ENCODE data around the gene JTB.
A peak's percentile ranks its signal among the peaks of the same experiment; 100 is the strongest.
"Not testable (repeated sequence)": the region's sequence is repeated elsewhere in the genome, so short reads cannot be mapped to it uniquely, and the experiment has no call there.

The JTB gene

DNA sequence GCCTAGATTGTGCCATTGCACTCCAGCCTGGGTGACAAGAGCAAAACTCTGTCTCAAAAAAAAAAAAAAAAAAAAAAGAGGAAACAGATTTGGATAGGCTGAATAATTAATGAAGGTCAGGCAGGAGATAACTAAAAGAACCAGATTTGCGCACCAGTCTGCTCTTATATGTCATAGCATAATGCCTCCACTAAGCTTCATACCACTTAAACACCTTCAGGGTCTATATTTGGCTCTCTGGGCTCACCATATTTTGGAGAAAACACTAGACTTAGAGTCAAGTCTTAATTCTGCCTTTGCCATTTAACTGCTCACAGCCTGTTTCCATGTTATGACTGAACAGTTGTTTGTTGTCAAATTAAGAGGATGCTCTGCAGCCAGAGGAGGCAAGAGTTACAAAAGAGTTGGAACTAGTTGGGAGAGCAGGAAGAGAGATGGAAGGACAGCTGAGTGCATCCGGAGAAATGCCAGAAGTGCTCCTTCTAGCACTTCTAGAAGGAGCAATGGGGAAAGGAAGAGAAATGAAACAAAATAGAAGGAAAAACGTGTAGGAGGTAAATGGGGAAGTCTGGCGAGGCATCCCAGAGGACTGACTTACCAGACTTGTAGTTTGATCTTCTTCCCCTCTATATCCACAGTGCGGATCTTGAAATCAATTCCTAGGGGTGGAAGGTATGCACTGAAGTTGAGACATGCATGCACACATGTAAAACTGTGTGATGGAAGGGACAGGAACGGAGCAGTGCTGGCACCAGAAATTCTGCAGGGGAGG is 6.8 kb upstream of the JTB start:
- DNase-seq (no peak), ATAC-seq (ENCODE audit: insufficient read depth, low read depth) (no peak)
- no peak for TF ChIP-seq EZH2 (IDR thresholded peaks at IDR 0.05; ENCODE audit: borderline replicate concordance, low read depth, low read length, severe bottlenecking)
- Histone ChIP-seq H3K27ac (ENCODE audit: low read length) (no peak overlapping the region), H3K79me2 (ENCODE audit: insufficient read depth, low read length) (no peaks in the 10 kb centered on the region), H4K20me1 (ENCODE audit: insufficient read depth, low read length) (no peaks in the 10 kb centered on the region), H3K4me2 (ENCODE audit: insufficient read depth, low read length) (no peak overlapping the region), H3K36me3 (ENCODE audit: insufficient read depth, low read length) (no peaks in the 10 kb centered on the region), H3K4me3 (ENCODE audit: low read depth in 1 of 2, low read length in 2 of 2) (no peak overlapping the region), H3K9me3 (ENCODE audit: insufficient read depth, low read length, severe bottlenecking) (no peaks in the 10 kb centered on the region), H2AFZ (ENCODE audit: low read depth, low read length) (no peak overlapping the region), H3K9ac (ENCODE audit: low read depth, low read length) (no peak overlapping the region), H3K27me3 (ENCODE audit: insufficient read depth, low read length, poor library complexity) (no peaks in the 10 kb centered on the region), H3K4me1 (ENCODE audit: insufficient read depth, low read length) (peaks cover 18% of the 10 kb centered on the region)

DNA sequence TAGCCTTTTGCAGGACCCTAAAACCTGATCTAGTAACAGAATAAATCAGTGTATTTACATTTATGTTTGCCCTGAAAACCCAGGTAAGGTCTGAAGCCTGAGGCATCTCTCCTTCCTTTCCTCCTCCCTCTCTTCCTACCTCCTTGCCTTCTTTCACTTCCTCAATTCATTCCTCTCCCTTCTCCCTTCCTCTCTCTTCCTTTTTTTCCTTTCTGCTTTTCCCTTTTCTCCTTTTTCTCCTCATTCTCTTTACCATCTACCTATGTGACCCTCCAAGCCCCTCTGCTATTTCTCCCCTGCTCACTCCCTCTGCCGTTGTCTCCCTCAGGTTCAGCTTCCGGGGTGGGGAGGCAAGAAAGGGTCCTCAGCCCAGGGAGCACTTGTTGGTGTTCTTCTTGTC is 4.3 kb upstream of the JTB start:
- DNase-seq; H3K9ac ChIP-seq (ENCODE audit: low read depth, low read length); H3K27ac ChIP-seq (ENCODE audit: low read length); H4K20me1 ChIP-seq (ENCODE audit: insufficient read depth, low read length); H3K27me3 ChIP-seq (ENCODE audit: insufficient read depth, low read length, poor library complexity); ATAC-seq (ENCODE audit: insufficient read depth, low read depth); H2AFZ ChIP-seq (ENCODE audit: low read depth, low read length); H3K4me2 ChIP-seq (ENCODE audit: insufficient read depth, low read length); H3K9me3 ChIP-seq (ENCODE audit: insufficient read depth, low read length, severe bottlenecking); H3K36me3 ChIP-seq (ENCODE audit: insufficient read depth, low read length); H3K4me3 ChIP-seq (ENCODE audit: low read depth in 1 of 2, low read length in 2 of 2): not testable (repeated sequence)
- peaks cover 26% of the 10 kb centered on the region for H3K4me1 ChIP-seq (ENCODE audit: insufficient read depth, low read length)
- peaks cover 12% of the 10 kb centered on the region for H3K79me2 ChIP-seq (ENCODE audit: insufficient read depth, low read length)

DNA sequence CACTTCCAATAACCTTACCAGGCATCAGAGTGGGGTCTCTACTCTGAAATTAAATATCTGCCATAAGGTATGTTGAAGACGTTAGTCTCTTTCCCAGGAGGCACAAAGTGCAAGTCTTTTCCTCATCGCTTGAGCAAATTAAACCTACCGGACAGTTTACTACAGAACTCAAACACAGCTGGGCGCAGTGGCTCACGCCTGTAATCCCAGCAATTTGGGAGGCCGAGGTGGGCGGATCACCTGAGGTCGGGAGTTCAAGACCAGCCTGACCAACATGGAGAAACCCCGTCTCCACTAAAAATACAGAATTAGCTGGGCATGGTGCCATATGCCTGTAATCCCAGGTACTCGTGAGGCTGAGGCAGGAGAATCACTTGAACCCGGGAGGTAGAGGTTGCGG is 1.6 kb upstream of the JTB start:
- Histone ChIP-seq H3K79me2 (ENCODE audit: insufficient read depth, low read length) (peaks cover 29% of the 10 kb centered on the region), H3K4me1 (ENCODE audit: insufficient read depth, low read length) (peaks cover 35% of the 10 kb centered on the region), H3K36me3 (ENCODE audit: insufficient read depth, low read length) (peaks cover 21% of the 10 kb centered on the region), H3K4me2 (ENCODE audit: insufficient read depth, low read length) (peak overlapping the region; percentile 88)
- ATAC-seq (ENCODE audit: insufficient read depth, low read depth); H4K20me1 ChIP-seq (ENCODE audit: insufficient read depth, low read length); H2AFZ ChIP-seq (ENCODE audit: low read depth, low read length); H3K27me3 ChIP-seq (ENCODE audit: insufficient read depth, low read length, poor library complexity); H3K4me3 ChIP-seq (ENCODE audit: low read depth in 1 of 2, low read length in 2 of 2); H3K27ac ChIP-seq (ENCODE audit: low read length); H3K9ac ChIP-seq (ENCODE audit: low read depth, low read length); H3K9me3 ChIP-seq (ENCODE audit: insufficient read depth, low read length, severe bottlenecking); DNase-seq: not testable (repeated sequence)

- Histone ChIP-seq H4K20me1 (ENCODE audit: insufficient read depth, low read length) (0 out of 2 replicates have a peak, but pooled peaks cover 3% of the 10 kb centered on the region), H3K79me2 (ENCODE audit: insufficient read depth, low read length) (peaks cover 29% of the 10 kb centered on the region), H3K27me3 (ENCODE audit: insufficient read depth, low read length, poor library complexity) (no peaks in the 10 kb centered on the region), H3K4me3 (ENCODE audit: low read depth in 1 of 2, low read length in 2 of 2) (peak overlapping the region; percentile 53 to 86), H3K9ac (ENCODE audit: low read depth, low read length) (peak overlapping the region; percentile 84), H3K4me2 (ENCODE audit: insufficient read depth, low read length) (peak overlapping the region; percentile 88), H3K4me1 (ENCODE audit: insufficient read depth, low read length) (peaks cover 35% of the 10 kb centered on the region), H3K9me3 (ENCODE audit: insufficient read depth, low read length, severe bottlenecking) (no peaks in the 10 kb centered on the region), H3K27ac (ENCODE audit: low read length) (peak overlapping the region; percentile 81), H3K36me3 (ENCODE audit: insufficient read depth, low read length) (peaks cover 28% of the 10 kb centered on the region), H2AFZ (ENCODE audit: low read depth, low read length) (peak overlapping the region; percentile 96)
- no peak for TF ChIP-seq CTCF (IDR thresholded peaks at IDR 0.05; ENCODE audit: borderline replicate concordance, extremely low read depth, low read length, poor library complexity, severe bottlenecking)
- no peak for TF ChIP-seq EZH2 (IDR thresholded peaks at IDR 0.05; ENCODE audit: borderline replicate concordance, low read depth, low read length, severe bottlenecking)
- ATAC-seq (ENCODE audit: insufficient read depth, low read depth) = no peak
- DNase-seq = no peak
These were observed 918 bp upstream of the JTB start for GRCh38 chr1:153978274-153978909.
